Astrocyte of the cerebellum (primary cell): Measurements from ENCODE around the gene C3orf62.
"Not testable (repeated sequence)": the region's sequence is repeated elsewhere in the genome, so short reads cannot be mapped to it uniquely, and the experiment has no call there.

Source experiments
- DNase-seq: peaks from one replicate; pipeline ENCODE4 v3.0.0-alpha.2; 2011; ENCODE audit warnings: low read depth
- H3K4me3 ChIP-seq: 2 replicates; pipeline ENCODE4 v1.5.1; 2011; ENCODE audit warnings: mild to moderate bottlenecking, low read depth, low read length, moderate library complexity
- in situ Hi-C: cut with HindIII; loops from 2 replicates; pipeline ENCODE4 v1.10.0; 2017; ENCODE audit warnings: low sequenced_read_pairs
- TF ChIP-seq, protein P1 (sequence below): IDR thresholded peaks from 2 replicates; pipeline ENCODE4 v1.5.1; 2012; ENCODE audit warnings: low read length, low read depth, moderate library complexity, mild to moderate bottlenecking; ENCODE audit errors: missing control alignments

C3orf62 gene

DNA sequence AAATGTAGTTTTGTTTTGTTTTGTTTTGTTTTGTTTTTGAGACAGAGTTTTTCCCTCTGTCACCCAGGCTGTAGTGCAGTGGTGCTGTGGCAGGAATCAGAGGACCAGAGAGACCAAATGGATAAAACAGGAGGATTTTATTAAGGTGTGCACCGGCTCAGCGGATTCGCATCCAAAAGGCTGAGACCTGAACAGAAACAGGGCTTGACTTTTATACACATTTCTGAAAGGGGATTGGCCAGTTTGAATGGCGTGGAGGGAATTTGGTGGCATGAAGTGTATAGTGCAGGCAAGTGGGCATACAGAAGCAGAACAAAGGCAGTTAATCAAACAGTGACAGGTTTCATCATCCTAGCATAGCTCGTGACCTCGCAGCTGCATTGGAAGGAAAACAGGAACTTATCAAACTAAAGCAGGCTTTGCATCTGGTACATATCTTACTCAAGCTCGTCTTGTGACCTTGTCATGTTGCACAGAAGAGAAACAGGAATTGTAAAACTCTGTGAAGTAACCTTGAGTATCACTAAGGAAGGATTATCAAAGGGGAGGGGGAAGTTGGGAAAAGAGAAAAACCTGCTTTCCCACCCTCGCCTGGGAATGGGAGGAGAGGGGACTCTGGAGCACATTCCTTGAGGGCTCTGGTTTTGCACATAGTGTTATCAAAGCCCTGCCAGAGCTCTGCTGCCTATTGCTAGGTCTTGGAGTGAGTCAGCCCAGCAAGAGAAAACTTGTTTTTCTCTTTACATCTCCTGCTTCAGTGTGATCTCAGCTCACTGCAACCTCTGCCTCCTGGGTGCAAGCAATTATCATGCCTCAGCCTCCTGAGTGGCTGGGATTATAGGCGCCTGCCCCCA lies 38.5 kb downstream of the C3orf62 start:
- in situ Hi-C loops = no loop called here
- no peak for DNase-seq
- TF ChIP-seq, protein P1, sequence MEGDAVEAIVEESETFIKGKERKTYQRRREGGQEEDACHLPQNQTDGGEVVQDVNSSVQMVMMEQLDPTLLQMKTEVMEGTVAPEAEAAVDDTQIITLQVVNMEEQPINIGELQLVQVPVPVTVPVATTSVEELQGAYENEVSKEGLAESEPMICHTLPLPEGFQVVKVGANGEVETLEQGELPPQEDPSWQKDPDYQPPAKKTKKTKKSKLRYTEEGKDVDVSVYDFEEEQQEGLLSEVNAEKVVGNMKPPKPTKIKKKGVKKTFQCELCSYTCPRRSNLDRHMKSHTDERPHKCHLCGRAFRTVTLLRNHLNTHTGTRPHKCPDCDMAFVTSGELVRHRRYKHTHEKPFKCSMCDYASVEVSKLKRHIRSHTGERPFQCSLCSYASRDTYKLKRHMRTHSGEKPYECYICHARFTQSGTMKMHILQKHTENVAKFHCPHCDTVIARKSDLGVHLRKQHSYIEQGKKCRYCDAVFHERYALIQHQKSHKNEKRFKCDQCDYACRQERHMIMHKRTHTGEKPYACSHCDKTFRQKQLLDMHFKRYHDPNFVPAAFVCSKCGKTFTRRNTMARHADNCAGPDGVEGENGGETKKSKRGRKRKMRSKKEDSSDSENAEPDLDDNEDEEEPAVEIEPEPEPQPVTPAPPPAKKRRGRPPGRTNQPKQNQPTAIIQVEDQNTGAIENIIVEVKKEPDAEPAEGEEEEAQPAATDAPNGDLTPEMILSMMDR = no peak
- no peak overlapping the region for H3K4me3 ChIP-seq

DNA sequence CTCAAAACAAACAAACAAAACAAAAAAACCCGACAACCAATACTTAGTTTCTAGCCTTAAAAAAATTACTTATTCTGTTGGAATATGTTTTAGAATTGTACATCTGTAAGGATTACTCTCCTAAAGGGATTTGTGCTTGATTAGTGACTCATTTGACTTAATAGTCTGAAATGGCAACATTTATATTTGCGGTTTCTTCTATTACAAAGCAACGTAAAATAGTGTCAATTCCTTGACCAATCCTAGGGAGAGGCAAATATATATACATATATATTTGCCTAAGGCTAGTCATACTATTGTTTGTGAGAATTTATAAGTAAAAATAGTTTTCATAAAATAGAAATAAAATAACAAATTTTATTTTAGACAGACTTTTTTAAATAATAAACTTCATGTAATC lies 39.7 kb downstream of the C3orf62 start:
- TF ChIP-seq, protein P1 = no peak
- H3K4me3 ChIP-seq = no peak overlapping the region
- no peak for DNase-seq
- in situ Hi-C loops = no loop called here

DNA sequence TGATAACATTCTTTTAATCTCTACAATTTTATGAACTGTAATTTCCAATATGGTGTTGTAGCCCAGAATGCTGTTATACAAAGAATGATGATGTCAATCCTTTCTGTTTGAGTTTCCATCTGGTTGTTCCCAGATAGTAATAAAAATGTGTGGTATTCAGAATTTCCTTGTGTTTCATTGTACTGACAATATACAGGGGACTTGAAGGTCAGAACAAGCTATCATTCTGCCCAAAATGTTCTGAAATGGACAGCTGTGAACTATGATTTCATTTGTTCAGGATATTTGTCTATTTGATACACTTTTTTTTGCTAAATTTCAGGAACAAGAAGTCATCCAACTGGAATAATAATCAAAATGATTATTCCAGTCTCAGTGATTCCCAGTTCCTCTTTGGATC lies 40.8 kb downstream of the C3orf62 start:
- DNase-seq = no peak
- in situ Hi-C loops = no loop called here
- H3K4me3 ChIP-seq = no peak overlapping the region
- TF ChIP-seq, protein P1 = no peak

DNA sequence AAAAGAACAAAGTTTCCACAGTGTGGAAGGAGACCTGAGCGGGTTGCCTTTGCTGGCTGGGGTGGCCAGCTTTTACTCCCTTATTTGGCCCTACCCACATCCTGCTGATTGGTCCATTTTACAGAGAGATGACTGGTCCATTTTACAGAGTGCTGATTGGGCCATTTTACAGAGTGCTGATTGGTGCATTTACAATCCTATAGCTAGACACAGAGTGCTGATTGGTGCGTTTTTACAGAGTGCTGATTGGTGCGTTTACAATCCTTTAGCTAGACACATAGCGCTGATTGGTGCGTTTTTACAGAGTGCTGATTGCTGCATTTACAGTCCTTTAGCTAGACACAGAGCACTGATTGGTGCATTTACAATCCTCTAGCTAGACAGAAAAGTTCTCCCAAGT lies 48.2 kb downstream of the C3orf62 start:
- in situ Hi-C loops, H3K4me3 ChIP-seq, DNase-seq: not testable (repeated sequence)

DNA sequence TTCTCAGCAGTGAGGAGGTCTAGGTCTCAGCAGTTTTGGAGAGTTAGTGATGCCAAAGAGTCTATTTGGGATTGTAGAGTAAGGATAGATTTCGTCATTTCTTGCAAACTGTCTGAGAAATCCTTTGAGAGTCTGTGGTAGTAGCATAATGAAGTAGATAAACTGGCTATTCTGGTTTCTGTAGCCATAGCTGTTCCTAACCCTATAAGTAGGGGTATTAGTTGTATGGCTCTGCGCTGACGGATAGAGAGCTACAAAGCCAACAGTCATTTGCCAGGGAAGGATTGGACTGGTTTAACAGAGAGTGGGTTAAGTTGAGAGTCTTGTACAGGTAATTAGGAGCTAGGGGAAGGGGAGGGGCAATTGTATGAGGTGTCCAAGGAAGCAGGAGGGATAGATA lies 55.0 kb downstream of the C3orf62 start:
- TF ChIP-seq, protein P1 = no peak
- DNase-seq = no peak
- in situ Hi-C loops = no loop called here
- no peak overlapping the region for H3K4me3 ChIP-seq

DNA sequence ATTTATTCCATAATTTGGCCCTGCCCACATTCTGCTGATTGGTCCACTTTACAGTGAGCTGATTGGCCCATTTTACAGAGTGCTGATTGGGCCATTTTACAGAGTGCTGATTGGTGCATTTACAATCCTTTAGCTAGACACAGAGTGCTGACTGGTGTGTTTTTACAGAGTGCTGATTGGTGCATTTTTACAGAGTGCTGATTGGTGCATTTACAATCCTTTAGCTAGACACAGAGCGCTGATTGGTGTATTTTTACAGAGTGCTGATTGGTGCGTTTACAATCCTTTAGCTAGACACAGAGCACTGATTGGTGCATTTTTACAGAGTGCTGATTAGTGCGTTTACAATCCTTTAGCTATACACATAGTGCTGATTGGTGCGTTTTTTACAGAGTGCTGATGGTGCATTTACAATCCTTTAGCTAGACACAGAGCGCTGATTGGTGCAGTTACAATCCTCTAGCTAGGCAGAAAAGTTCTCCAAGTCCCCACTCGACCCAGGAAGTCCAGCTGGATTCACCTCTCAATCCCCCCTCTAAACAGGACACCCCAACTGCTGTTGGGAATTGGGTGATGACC lies 56.0 kb downstream of the C3orf62 start:
- in situ Hi-C loops, DNase-seq, H3K4me3 ChIP-seq: not testable (repeated sequence)

DNA sequence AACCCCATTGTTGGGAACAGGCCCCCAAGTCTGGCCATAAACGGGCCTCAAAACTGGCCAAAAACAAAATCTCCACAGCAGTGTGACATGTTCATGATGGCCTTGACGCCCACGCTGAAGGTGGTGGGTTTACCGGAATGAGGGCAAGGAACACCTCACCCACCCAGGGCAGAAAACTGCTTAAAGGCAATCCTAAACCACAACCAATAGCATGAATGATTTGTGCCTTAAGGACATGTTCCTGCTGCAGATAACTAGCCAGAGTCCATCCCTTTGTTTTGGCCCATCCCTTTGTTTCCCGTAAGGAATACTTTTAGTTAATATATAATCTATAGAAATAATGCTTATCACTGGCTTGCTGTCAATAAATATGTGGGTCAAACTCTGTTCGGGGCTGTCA lies 57.9 kb downstream of the C3orf62 start:
- in situ Hi-C loops = no loop called here
- H3K4me3 ChIP-seq = no peak overlapping the region
- DNase-seq = no peak
- TF ChIP-seq, protein P1 = no peak
